ENCODE measurements around the gene OR52H1.
"Not testable (repeated sequence)": the region's sequence is repeated elsewhere in the genome, so short reads cannot be mapped to it uniquely, and the experiment has no call there.

OR52H1 gene

GRCh38 chr11:5591613-5592012 is 43.3 kb upstream of the OR52H1 start:
- no peak overlapping the region for H3K27ac ChIP-seq
- TF ChIP-seq CTCF (IDR thresholded peaks at IDR 0.05) = no peak
- intact Hi-C loops (cut with DNase I; ENCODE audit: low total_unique reads) = no loop called here

GRCh38 chr11:5589906-5590305 is 41.6 kb upstream of the OR52H1 start:
- H3K36me3 ChIP-seq; H3K9me3 ChIP-seq; H3K27me3 ChIP-seq; H3K4me1 ChIP-seq; H3K4me3 ChIP-seq; intact Hi-C loops (cut with DNase I; ENCODE audit: low total_unique reads); DNase-seq; H3K27ac ChIP-seq: not testable (repeated sequence)

More at GRCh38 chr11:5591613-5592012, 43.3 kb upstream of the OR52H1 start:
- peaks cover 0 to 4% (median 2%) of the 10 kb centered on the region in 4 donors for H3K4me1 ChIP-seq
- DNase-seq = no peak
- H3K9me3 ChIP-seq = no peaks in the 10 kb centered on the region
- H3K27me3 ChIP-seq = no peaks in the 10 kb centered on the region
- H3K36me3 ChIP-seq = no peaks in the 10 kb centered on the region
- no peak overlapping the region for H3K4me3 ChIP-seq

DNA sequence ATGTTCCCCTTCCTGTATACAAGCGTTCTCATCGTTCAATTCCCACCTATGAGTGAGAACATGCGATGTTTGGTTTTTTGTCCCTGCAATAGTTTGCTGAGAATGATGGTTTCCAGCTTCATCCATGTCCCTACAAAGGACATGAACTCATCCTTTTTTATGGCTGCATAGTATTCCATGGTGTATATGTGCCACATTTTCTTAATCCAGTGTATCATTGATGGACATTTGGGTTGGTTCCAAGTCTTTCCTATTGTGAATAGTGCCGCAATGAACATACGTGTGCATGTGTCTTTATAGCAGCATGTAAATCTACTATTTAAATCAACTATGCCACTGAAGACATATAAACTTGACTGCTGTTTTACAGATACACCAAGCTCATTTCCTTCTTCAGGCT is 36.1 kb upstream of the OR52H1 start:
- H3K4me3 ChIP-seq; H3K4me1 ChIP-seq; H3K36me3 ChIP-seq; DNase-seq; H3K27ac ChIP-seq; intact Hi-C loops (cut with DNase I; ENCODE audit: low total_unique reads); H3K27me3 ChIP-seq; H3K9me3 ChIP-seq: not testable (repeated sequence)

- Histone ChIP-seq H3K27ac (no peak overlapping the region), H3K27me3 (no peaks in the 10 kb centered on the region), H3K36me3 (no peaks in the 10 kb centered on the region), H3K4me3 (no peak overlapping the region), H3K9me3 (no peaks in the 10 kb centered on the region), H3K4me1 (no peaks in the 10 kb centered on the region)
- intact Hi-C loops (cut with DNase I; ENCODE audit: low total_unique reads) = no loop called here
- DNase-seq = no peak
- no peak for TF ChIP-seq CTCF (IDR thresholded peaks at IDR 0.05)
Observed at GRCh38 chr11:5581014-5581413, 32.7 kb upstream of the OR52H1 start.

GRCh38 chr11:5580577-5580976 is 32.2 kb upstream of the OR52H1 start, which contains the start of gene OR52B6:
Gene OR52B6, plus strand, starts transcription at chr11:5580877. Its CDS starts 0 bp downstream, at chr11:5580877.
- no peak within 1 kb of the TSS for H3K4me3 ChIP-seq
- DNase-seq = no peak
- no peaks in the 10 kb centered on the region for H3K27me3 ChIP-seq
- H3K9me3 ChIP-seq = no peaks in the 10 kb centered on the region
- no peaks in the 10 kb centered on the region for H3K4me1 ChIP-seq
- no peaks in the 10 kb centered on the region for H3K36me3 ChIP-seq
- intact Hi-C loops (cut with DNase I; ENCODE audit: low total_unique reads) = no loop called here
- no peak for TF ChIP-seq CTCF (IDR thresholded peaks at IDR 0.05)
- no peak within 1 kb of the TSS for H3K27ac ChIP-seq

- Histone ChIP-seq H3K4me1 (no peaks in the 10 kb centered on the region), H3K36me3 (no peaks in the 10 kb centered on the region), H3K27me3 (no peaks in the 10 kb centered on the region), H3K9me3 (no peaks in the 10 kb centered on the region), H3K27ac (no peak overlapping the region), H3K4me3 (no peak overlapping the region)
- no peak for DNase-seq
- intact Hi-C loops (cut with DNase I; ENCODE audit: low total_unique reads) = no loop called here
- no peak for TF ChIP-seq CTCF (IDR thresholded peaks at IDR 0.05)
Observed at GRCh38 chr11:5577101-5577500, 28.8 kb upstream of the OR52H1 start.

- Histone ChIP-seq H3K27ac (no peak overlapping the region), H3K4me3 (no peak overlapping the region), H3K27me3 (no peaks in the 10 kb centered on the region), H3K36me3 (no peaks in the 10 kb centered on the region), H3K4me1 (no peaks in the 10 kb centered on the region), H3K9me3 (no peaks in the 10 kb centered on the region)
- no peak for DNase-seq
- TF ChIP-seq CTCF (IDR thresholded peaks at IDR 0.05) = no peak
- intact Hi-C loops (cut with DNase I; ENCODE audit: low total_unique reads) = no loop called here
Observed at GRCh38 chr11:5575152-5575551, 26.8 kb upstream of the OR52H1 start.

All from tibial artery (tissue), 4 donors.